Gastroesophageal sphincter (tissue), 3 donors: ENCODE results near the gene PRKCZ.

Experiments
- CTCF ChIP-seq, 4 experiments: fragments of 200-600 bp in 2 of 4; fragments of 450-650 bp in 2 of 4; sonication (generic) in 1 of 4; IDR thresholded peaks; one replicate each; pipeline ENCODE4 v1.5.1; 2017 to 2019; ENCODE audit warnings: antibody characterized with exemption in 4 of 4, mild to moderate bottlenecking in 2 of 4, moderate library complexity in 2 of 4
- EP300 ChIP-seq: sonication (generic); formaldehyde crosslinking; IDR thresholded peaks from one replicate; pipeline ENCODE4 v1.6.1; 2017; ENCODE audit warnings: antibody characterized with exemption, mild to moderate bottlenecking
- POLR2A ChIP-seq, 2 donors: fragments of 450-650 bp; IDR thresholded peaks; one replicate each; pipeline ENCODE4 v1.6.1; 2017; ENCODE audit warnings: antibody characterized with exemption in 2 of 2, mild to moderate bottlenecking in 2 of 2, moderate library complexity in 1 of 2

- TF ChIP-seq CTCF (IDR thresholded peaks at IDR 0.05) (no peak), EP300 (no peak), POLR2A (IDR thresholded peaks at IDR 0.05) (no peak)
Measured at GRCh38 chr1:2173546-2174347, 123.5 kb downstream of the PRKCZ start.
